Astrocyte (in vitro differentiated cells and primary cell): Measurements from ENCODE around the gene SLC26A5. TPM values are rescaled to one million over a fixed set of nuclear protein-coding genes. Genes with fewer than 3 reads are reported as not detected.
A peak's percentile ranks its signal among the peaks of the same experiment; 100 is the strongest.

Experiments
- DNase-seq: peaks from one replicate; pipeline ENCODE4 v3.0.0-alpha.2; 2010; ENCODE audit warnings: low read depth
- FAIRE-seq: peaks from 2 replicates; lab custom pipeline; 2011; peaks lifted over from hg19 to GRCh38; lab: Jason Lieb, UNC
- H2AFZ ChIP-seq: 2 replicates; pipeline ENCODE4 v1.6.0; 2012; ENCODE audit warnings: low read depth, low read length, inconsistent platforms
- H3K27ac ChIP-seq: 2 replicates; pipeline ENCODE4 v1.5.1; 2011; ENCODE audit warnings: low read depth, low read length, inconsistent platforms
- H3K27me3 ChIP-seq: 2 replicates; pipeline ENCODE4 v1.6.0; 2011; ENCODE audit warnings: low read length, inconsistent platforms; ENCODE audit not compliant: insufficient read depth
- H3K36me3 ChIP-seq: 2 replicates; pipeline ENCODE4 v1.5.1; 2011; ENCODE audit warnings: low read length, inconsistent platforms; ENCODE audit not compliant: insufficient read depth
- H3K4me1 ChIP-seq: 2 replicates; pipeline ENCODE4 v1.5.1; 2011; ENCODE audit warnings: low read length, inconsistent platforms; ENCODE audit not compliant: insufficient read depth
- H3K4me2 ChIP-seq: 2 replicates; pipeline ENCODE4 v1.6.0; 2012; ENCODE audit warnings: low read length, inconsistent platforms
- H3K4me3 ChIP-seq: 2 replicates; pipeline ENCODE4 v1.5.1; 2011; ENCODE audit warnings: low read depth, mild to moderate bottlenecking, low read length, inconsistent platforms; ENCODE audit not compliant: insufficient read depth
- H3K79me2 ChIP-seq: 2 replicates; pipeline ENCODE4 v1.6.0; 2012; ENCODE audit warnings: mild to moderate bottlenecking, low read length, inconsistent platforms; ENCODE audit not compliant: insufficient read depth
- H3K9ac ChIP-seq: 2 replicates; pipeline ENCODE4 v1.6.0; 2012; ENCODE audit warnings: mild to moderate bottlenecking, low read length, inconsistent platforms
- H3K9me3 ChIP-seq: 2 replicates; pipeline ENCODE4 v1.5.1; 2012; ENCODE audit warnings: low read depth, mild to moderate bottlenecking, low read length, inconsistent platforms; ENCODE audit not compliant: insufficient read depth
- H4K20me1 ChIP-seq: 2 replicates; pipeline ENCODE4 v1.6.0; 2012; ENCODE audit warnings: low read length, inconsistent platforms; ENCODE audit not compliant: insufficient read depth
- H3K27ac Mint-ChIP-seq: one replicate; pipeline ENCODE4 v1.8.0; 2021; ENCODE audit warnings: mild to moderate bottlenecking, mixed read lengths; ENCODE audit not compliant: unreplicated experiment
- H3K27me3 Mint-ChIP-seq: one replicate; pipeline ENCODE4 v1.8.0; 2021; ENCODE audit warnings: low read depth, mixed read lengths; ENCODE audit not compliant: unreplicated experiment
- H3K36me3 Mint-ChIP-seq: one replicate; pipeline ENCODE4 v1.8.0; 2021; ENCODE audit warnings: low read depth, mixed read lengths; ENCODE audit not compliant: unreplicated experiment
- H3K4me1 Mint-ChIP-seq: one replicate; pipeline ENCODE4 v1.8.0; 2021; ENCODE audit warnings: low read depth, mixed read lengths; ENCODE audit not compliant: unreplicated experiment
- H3K4me3 Mint-ChIP-seq: one replicate; pipeline ENCODE4 v1.8.0; 2021; ENCODE audit warnings: mild to moderate bottlenecking, moderate library complexity, mixed read lengths; ENCODE audit not compliant: unreplicated experiment
- H3K9me3 Mint-ChIP-seq: one replicate; pipeline ENCODE4 v1.8.0; 2021; ENCODE audit warnings: mild to moderate bottlenecking, mixed read lengths; ENCODE audit not compliant: unreplicated experiment
- CTCF ChIP-seq: IDR thresholded peaks from 2 replicates; pipeline ENCODE4 v1.5.1; 2011; ENCODE audit warnings: low read depth, mild to moderate bottlenecking, inconsistent platforms, low read length, moderate library complexity; ENCODE audit not compliant: insufficient read depth
- EZH2 ChIP-seq: IDR thresholded peaks from 2 replicates; pipeline ENCODE4 v1.6.1; 2012; ENCODE audit warnings: mild to moderate bottlenecking, low read length, inconsistent platforms; ENCODE audit not compliant: insufficient read depth
- total RNA-seq: library from RNA; stranded (reverse); gene quantifications from 2 replicates; pipeline ENCODE4 v1.2.1, GENCODE V29; 2021

The SLC26A5 gene
- total RNA-seq, 1 donor from 2014 or later = not detected

- no peaks in the 10 kb centered on the region for H3K36me3 Mint-ChIP-seq
- peaks cover under 1% of the 10 kb centered on the region for H3K9me3 Mint-ChIP-seq
- DNase-seq (no peak), FAIRE-seq (no peak)
- Histone ChIP-seq H3K9ac (no peak overlapping the region), H3K4me2 (peak overlapping the region; percentile 84), H3K4me3 (peak overlapping the region; percentile 49), H3K4me1 (peaks cover 8% of the 10 kb centered on the region), H4K20me1 (no peaks in the 10 kb centered on the region), H3K9me3 (no peaks in the 10 kb centered on the region), H2AFZ (peak overlapping the region; percentile 80), H3K79me2 (no peaks in the 10 kb centered on the region), H3K27ac (no peak overlapping the region), H3K27me3 (peaks cover 38% of the 10 kb centered on the region), H3K36me3 (no peaks in the 10 kb centered on the region)
- no peak overlapping the region for H3K27ac Mint-ChIP-seq
- H3K4me3 Mint-ChIP-seq = peak overlapping the region; percentile 55
- TF ChIP-seq CTCF = no peak
- TF ChIP-seq EZH2 = peak; percentile 82
- no peaks in the 10 kb centered on the region for H3K4me1 Mint-ChIP-seq
- peaks cover 62% of the 10 kb centered on the region for H3K27me3 Mint-ChIP-seq
These were observed 569 bp downstream of the SLC26A5 start for GRCh38 chr7:103445228-103446048.

GRCh38 chr7:103439661-103440060, 6.3 kb downstream of the SLC26A5 start:
- no peaks in the 10 kb centered on the region for H3K36me3 Mint-ChIP-seq
- TF ChIP-seq EZH2 (no peak), CTCF (no peak)
- Histone ChIP-seq H4K20me1 (no peaks in the 10 kb centered on the region), H3K27me3 (peaks cover 17% of the 10 kb centered on the region), H2AFZ (no peak overlapping the region), H3K27ac (no peak overlapping the region), H3K4me2 (no peak overlapping the region), H3K9ac (no peak overlapping the region), H3K4me1 (no peaks in the 10 kb centered on the region), H3K9me3 (no peaks in the 10 kb centered on the region), H3K79me2 (no peaks in the 10 kb centered on the region), H3K4me3 (no peak overlapping the region), H3K36me3 (no peaks in the 10 kb centered on the region)
- no peak for DNase-seq
- peaks cover 35% of the 10 kb centered on the region for H3K27me3 Mint-ChIP-seq
- FAIRE-seq = no peak
- H3K27ac Mint-ChIP-seq = no peak overlapping the region
- H3K4me1 Mint-ChIP-seq = no peaks in the 10 kb centered on the region
- no peaks in the 10 kb centered on the region for H3K9me3 Mint-ChIP-seq
- no peak overlapping the region for H3K4me3 Mint-ChIP-seq

GRCh38 chr7:103437623-103438022, 8.4 kb downstream of the SLC26A5 start:
- H3K27ac Mint-ChIP-seq = no peak overlapping the region
- H3K36me3 Mint-ChIP-seq = no peaks in the 10 kb centered on the region
- H3K4me2 ChIP-seq = no peak overlapping the region
- H3K79me2 ChIP-seq = no peaks in the 10 kb centered on the region
- H3K4me1 Mint-ChIP-seq = no peaks in the 10 kb centered on the region
- no peak overlapping the region for H3K27ac ChIP-seq
- peaks cover 2% of the 10 kb centered on the region for H3K27me3 ChIP-seq
- no peaks in the 10 kb centered on the region for H3K9me3 Mint-ChIP-seq
- no peak for TF ChIP-seq CTCF
- no peak for TF ChIP-seq EZH2
- FAIRE-seq = no peak
- no peaks in the 10 kb centered on the region for H3K9me3 ChIP-seq
- no peak for DNase-seq
- peaks cover 15% of the 10 kb centered on the region for H3K27me3 Mint-ChIP-seq
- no peak overlapping the region for H3K4me3 ChIP-seq
- H3K4me1 ChIP-seq = no peaks in the 10 kb centered on the region
- H3K4me3 Mint-ChIP-seq = no peak overlapping the region
- H3K36me3 ChIP-seq = no peaks in the 10 kb centered on the region
- H3K9ac ChIP-seq = no peak overlapping the region
- H4K20me1 ChIP-seq = no peaks in the 10 kb centered on the region
- H2AFZ ChIP-seq = no peak overlapping the region
